GM19397 (cell line): ENCODE results near the gene SUGCT.

ENCODE experiments used
- ATAC-seq: cut with Tn5 transposase; IDR thresholded peaks from one replicate; pipeline ENCODE4 v1.9.1; 2021; ENCODE audit warnings: mild to moderate bottlenecking, moderate library complexity; ENCODE audit not compliant: unreplicated experiment

Gene SUGCT

DNA sequence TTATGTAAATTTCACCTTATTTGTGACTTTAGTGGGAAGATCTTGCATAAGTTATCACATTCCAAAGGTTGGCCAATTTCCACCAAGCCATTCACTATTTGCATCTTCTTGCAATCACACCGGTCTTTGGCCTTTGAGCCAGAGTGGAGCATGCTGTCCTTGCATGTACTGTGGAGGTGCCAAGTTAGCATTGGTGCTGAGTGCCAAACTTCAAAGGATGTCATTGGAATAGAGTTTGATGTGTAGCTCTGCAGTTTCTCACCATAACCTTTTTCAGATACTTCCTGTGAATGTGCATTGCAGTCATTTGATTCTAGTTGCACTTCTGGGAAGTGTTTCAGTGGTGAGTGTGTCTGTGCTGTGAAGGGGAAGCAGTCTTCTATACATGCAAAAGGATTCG, 620.6 kb downstream of the SUGCT start:
- no peak for ATAC-seq

DNA sequence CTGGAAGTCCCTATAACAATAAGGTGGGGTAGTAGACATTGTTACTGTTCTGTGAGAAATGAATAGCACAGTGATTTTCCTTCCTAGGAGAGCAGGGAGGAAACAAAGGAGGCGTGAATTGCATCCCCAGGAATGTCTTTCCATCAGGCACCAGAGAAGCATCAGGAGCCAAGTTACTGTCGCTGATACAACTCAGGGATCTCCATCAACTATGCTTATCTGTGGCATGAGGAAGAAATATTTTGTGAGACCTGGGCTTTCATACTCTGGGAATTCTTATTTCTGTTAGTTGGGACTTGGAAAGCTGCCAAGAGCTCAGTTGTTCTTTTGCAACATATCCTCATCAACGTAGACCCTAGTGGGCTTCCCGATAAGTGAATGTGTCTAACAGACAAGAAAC, 622.3 kb downstream of the SUGCT start:
- no peak for ATAC-seq

DNA sequence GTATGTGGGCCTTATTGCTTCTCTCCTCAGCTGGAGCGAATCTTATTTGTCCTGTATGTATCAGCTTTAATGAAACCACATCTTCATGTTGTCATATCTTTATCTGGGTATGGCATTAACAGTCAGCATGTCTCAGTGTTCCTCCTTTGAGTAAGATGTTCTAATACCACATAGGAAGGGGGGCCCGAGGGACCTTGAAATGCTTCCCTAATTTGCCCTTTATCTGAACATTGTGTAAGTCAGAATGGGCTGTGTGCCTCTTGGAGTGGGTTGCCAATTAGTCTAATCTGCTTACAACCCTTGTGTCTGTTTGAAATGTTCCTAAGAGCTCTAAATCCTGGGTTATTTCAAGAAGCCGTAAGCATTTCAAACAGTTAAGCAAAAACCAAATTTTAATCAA, 623.8 kb downstream of the SUGCT start:
- ATAC-seq = no peak

DNA sequence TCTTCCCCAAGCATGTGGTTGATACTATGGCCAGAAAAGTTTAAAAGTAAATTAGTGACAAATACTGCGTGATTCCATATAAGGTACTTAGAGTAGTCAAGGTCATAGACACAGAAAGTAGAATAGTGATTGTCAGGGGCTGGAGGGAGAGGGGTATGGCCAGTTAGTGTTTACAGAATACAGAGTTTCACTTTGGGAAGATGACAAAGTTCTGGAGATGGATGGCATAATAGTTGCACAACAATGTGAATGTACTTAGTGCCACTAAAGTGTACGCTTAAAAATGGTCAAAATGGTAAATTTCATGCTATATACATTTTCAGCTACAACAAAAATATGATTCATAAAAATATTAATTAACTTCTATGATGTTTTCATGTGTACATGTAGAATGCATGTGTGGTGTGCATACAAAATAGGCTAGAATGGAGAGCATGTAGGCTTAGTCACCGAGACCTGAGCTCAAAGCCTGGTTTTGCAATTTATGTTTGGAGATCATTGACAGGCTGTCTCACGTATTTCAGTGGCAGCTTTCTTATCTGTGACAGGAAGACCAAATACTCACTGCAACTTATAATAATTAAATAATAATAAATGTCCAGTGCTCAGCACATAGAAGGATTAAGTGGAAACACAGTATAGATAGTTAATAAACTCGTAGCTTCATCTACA, 625.6 kb downstream of the SUGCT start:
- no peak for ATAC-seq

DNA sequence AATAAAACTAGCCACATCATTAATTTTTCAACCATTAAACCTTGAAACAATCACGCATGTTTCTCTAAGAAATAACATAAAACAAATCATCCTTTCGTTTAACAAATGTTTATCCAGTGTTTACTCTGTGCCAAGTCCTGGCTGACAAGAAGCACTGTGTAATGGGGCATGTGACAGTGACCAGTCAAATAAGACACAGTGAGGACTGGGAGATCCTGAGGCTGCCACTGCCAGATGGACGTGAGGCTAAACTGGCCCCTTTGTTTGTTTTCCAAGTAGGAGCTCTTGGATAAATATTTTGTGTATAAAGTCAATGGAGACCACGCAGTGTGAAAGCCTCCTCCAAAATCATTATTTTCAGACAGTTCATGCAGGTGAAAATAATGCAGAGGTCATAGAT, 626.2 kb downstream of the SUGCT start:
- no peak for ATAC-seq

DNA sequence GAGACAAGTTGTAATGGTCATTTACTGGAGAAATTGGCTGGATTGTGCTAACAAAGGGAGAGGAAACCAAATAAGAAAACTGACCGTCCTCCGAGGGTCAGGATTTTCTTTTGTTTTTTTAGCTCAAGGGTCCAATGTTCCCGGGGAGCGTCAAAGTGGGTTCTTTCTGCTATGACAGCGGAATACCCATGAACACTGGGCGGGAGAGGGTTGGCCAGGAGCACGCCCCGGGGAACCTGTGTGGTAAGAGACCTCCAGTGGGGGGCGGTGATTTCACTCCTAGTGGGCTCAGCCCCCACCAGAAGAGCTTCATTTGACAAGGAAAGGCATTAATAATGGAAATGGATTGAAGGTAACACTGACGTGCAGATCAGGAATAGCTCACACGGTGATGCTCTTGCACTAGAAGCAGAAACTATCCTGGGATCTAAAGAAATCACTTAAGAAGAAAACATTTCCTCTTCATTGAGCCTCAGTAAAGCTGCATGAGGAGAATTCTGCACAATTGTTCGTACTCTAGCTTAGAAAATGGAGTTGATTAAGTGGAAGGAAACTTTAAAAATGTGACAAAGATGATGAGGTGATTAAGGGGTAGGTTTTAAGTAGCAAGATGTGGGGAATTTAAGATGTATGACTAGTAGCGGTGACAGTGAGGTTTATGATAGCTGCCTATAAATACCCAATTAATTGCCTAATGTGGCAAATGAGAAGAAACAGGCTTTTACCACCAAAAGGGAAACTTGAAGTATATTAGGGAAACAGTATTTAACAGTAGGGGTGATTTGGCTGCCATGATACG, 627.2 kb downstream of the SUGCT start:
- no peak for ATAC-seq

DNA sequence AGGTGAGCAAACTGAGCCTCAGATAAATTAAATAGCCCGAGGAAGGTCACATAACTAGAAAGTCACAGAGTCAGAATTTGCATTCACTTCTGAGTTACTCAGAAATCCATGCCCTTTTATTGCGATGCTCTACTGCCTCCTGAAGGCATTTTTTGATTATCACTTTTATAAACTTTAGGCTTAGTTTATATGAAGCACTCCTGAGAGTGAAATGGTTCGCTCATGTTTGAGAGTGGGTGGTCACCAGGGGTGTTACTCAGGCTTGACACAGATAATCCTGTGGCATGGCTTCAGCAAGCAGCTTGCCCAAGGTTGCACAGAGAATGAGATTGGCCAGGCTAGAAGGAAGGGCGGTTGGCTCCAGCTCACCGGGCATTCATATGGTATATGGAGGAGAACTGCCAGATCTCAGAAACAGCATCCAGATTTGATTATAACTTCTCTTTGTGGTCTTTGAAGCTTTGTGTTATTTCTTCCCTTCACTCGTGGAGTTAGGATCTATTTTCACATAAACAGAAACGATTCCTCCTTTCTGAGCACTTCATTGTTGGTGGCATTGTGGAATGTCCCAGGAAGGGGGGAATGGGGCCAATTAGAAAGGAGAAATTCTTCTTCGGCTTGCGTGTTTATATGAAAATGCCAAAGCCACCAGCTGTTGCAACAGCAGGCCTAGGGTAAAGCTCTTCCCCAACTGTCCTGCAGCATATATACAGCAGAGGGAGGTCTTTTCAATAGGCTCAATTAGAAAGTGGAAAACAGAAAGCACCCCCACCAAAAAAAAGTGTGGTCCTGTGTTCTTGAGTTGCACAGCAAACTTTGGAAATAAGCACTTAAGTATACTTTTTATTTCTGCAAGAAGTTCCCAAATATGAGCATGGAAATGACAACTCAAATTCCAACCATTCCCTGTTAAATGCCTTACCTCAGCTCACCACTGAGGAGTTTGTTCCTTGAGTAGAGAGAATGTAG, 628.8 kb downstream of the SUGCT start:
- no peak for ATAC-seq

DNA sequence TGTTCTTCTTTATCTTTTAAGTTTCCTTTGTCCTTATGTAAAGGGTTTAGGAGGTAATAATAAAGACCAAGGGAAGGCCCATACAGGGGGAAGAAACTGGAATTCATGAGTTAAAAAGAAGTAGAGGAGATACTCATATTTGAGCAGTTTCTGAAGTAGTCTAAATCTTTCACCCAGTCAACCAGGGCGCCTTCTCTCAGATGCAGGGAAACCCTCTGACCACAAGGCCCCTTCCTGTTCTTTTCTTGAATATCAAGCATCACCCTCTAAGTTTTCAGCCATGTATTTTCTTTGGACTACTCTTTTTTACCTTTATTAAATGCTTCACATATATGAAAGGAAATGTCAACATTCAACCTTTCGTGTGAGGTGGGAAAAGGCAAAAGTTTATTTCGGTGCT, 630.8 kb downstream of the SUGCT start:
- no peak for ATAC-seq

DNA sequence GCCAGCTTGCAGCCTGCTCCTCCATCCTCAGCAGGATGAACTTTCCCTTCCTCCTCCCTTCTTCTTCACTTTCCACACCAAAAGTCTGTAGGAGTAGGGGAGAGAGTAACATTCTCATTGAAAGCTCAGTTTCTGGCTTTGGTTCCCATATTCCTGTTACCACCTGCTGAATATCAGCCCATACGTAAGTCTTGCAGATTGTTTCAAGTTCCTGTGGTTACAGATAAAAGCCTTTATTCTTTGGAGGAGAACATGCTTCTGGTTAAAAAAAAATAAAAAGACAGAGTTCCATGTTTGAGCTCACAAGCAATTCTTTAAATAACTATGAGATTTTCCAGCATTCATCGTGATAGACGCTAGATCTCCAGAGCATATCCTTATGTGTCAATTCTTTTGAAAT, 637.3 kb downstream of the SUGCT start:
- ATAC-seq = no peak

DNA sequence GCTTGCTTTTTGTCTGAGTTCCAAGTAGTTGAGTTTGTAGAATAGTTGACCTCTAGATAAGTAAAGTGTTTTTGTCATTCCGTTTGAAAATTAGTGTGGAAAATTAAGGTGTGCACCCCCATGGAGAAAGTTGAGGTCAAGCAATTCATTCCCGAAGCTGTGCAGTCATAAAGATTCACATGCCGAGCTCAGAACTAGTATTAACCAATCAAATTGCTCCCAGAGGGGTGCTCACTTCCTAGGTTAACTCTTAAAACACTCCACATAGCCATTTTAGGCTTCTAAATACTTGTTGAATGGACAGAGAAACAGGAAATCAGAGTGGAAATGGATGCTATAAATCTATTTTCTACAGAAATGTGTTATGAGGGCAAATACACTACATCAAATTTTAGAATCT, 638.9 kb downstream of the SUGCT start:
- no peak for ATAC-seq

DNA sequence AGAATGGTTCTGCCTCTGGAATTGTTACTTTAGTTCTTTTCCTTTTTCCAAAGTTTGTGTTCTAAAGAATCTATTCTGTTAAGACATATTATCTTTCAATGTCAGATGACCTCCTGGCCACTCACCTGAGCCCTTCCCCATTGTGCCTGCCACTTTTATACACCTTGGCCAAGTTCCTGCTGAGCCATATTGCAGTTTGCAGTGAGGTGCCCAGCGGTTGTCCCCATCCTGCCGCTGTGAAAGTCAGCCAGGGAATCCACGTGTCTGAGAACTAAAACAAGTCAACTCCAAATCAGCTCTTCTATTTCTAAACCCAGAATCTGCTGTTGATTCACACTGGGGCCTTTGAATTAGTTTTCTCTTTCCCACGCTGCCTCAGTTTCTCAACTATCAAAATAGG, 641.1 kb downstream of the SUGCT start:
- no peak for ATAC-seq

DNA sequence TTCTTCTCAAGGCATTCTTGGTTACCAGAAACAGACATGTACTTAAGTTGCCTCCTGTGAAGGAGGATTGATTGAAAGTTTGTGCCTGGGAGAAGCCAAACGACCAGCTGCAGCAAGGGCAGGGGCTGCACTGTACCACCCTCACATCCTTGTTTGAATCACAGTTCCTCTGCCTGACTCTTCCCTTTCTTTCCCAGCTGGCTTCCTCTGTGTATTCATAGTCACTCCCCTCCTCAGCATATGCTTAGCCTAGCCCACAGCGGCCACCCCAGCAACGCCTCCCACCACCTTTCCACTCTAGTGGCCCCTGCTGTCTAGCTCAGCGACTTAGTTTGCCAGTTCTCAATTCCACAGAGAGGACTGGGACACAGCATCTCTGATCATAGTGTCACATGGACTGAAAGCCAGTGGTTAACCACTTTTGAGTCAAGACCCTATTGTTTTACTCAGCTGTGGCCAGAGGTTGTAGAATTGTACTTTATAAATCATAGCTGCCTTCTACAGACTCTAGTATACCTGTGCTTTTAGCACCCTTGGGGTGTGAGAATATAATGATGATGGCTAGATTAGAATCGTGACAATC, 643.0 kb downstream of the SUGCT start:
- no peak for ATAC-seq

DNA sequence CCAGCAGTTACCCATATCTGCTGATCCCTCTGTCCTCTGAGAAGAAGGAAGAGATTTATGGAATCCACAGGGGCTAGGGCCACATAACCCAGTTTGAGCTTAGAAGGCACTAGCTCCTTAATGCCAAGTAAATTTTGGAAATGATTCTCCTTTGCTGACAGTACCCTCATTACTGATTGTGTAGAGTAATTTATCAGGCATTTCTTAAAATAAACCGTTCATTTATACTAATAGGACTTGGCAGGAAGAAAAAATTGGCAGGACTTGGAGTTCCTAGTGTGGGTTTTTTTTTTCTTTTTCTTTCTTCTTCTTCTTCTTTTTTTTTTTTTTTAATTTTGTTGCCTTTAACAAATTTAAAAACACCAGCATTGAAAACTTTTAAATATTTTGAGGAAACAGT, 645.7 kb downstream of the SUGCT start:
- ATAC-seq = no peak

DNA sequence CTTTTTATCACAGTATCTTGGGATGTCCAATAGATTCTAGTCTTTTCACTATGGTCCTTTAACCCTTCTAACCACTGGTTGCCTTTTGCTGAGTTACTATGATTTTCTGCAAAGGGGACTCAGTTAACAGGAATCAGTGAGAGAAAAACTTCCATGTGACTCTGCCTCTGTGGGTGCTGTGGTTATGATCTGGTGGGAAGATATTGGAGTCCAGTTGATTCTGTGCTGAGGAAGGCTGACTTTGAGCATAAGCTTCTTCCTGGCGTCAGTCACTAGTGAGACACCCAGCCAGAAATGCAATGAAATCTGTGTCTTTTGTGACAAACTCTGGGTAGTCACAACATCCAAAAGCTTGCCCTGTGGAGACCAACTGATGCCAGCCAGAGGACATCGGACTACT, 648.0 kb downstream of the SUGCT start:
- ATAC-seq = no peak

DNA sequence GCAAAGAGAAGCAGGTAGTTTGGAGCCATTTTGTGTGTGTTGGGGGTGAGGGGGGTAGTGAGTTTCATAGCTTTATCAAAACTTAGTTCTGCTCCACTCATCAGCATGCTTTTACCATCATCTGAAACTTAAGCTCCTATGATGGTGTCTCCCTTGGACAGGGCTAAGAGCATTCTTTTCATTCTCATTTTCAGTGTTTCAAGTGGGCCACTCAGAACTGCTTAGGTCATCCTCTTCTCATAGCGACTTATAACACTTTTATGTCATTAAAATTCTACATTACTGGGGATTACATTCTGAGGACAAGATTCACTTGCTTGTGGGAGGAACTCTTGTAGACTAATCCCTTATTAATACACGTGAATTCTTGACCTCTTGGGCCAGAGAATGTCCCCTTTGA, 649.4 kb downstream of the SUGCT start:
- ATAC-seq = no peak

DNA sequence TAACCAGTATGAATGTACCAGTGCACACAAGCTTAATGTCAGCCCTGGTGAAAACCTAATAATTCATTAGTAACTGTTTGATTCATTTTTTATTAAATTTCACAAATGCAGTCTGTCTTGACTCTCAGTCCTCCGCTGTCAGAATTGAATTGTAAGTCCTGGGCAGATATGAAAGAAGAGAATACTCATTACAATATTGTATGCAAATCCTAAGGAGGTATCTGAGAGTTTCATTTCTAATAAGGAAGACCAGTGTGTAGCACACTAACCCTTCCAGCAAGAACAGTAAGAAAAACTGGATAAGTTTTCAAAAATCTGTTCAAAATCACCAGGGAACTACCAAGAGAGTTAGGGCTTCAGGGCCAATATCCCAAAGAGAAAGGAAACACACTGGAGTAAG, 652.1 kb downstream of the SUGCT start:
- ATAC-seq = no peak

DNA sequence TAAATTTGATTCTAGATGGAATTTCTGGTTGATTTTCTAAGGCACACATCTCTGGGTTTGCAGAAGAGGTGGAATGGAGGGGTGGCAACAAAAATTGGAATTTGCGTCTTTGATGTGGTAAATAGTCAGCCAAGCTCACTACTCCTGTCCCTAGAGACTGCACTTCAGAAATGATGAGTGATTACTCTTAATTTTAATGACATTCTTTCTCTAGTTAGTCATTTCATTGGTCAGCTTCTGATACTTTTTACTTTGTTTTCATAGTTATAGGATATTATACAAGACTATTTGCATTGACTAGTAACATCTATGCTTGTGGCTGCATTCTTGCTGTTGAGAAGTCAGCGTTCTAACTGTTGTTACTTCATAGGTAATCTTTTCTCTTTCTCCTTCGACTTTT, 658.3 kb downstream of the SUGCT start:
- no peak for ATAC-seq

DNA sequence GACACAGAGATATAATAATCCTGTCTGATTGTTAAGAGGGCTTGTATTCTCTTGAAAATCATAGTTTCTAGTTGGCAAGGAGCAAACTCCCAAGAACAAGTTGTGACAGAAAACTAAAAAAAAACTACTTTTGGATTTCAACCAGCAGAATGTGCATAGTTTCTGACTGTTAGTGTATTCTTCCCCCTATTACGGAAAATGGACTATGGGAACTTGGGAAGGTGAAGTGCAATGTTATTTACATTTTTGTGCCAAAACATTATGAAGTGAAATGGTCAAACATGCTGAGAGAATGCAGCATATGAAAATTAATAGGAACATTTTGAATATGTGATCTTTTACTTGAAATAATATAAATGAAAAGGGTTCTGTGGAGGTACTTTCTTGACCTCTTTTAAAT, 660.8 kb downstream of the SUGCT start:
- no peak for ATAC-seq

DNA sequence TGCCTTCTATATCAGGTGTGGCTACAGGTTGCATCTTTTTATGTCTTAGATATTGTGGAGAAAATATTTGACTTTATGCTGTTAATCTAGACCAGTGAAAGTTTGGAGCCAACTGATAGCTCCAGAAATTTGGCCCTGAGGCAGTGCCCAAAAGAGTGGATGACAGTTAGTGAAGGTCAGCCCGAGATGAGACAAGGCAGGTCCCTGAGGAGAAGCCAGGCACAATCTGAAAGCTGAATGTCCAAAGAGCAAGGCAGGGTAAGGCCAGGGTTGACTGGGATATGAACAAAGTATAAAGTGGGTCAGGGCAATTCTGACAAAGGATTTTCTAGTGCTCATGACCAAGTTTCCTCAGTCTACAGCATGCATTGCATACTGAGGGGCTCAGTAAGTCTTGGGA, 661.9 kb downstream of the SUGCT start:
- no peak for ATAC-seq

DNA sequence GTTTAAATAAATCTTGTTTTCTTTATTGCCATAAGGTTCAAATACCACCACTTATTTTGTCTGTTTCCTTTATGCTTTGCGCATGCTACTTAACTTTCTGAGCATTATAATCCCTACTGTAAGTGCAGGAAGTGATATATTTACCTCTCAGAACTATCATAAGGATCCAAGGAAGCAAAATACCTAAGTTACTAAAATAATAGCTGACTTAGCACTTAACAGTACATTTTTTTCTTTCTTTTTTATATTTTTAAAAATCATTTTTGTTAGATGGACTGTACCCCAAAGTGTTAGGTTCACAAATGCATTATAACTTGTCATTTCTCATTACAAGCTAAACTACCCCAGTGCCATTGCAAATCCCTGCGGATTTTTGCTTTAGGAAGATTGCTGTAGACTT, 663.8 kb downstream of the SUGCT start:
- no peak for ATAC-seq
